Tibial nerve (tissue), 4 donors: ENCODE data around the gene FGGY. TPM values are rescaled to one million over a fixed set of nuclear protein-coding genes. Genes with fewer than 3 reads are reported as not detected.
"Not testable (repeated sequence)": the region's sequence is repeated elsewhere in the genome, so short reads cannot be mapped to it uniquely, and the experiment has no call there.

Experiments used
- DNase-seq, 2 donors: peaks; one replicate each; pipeline ENCODE4 v3.0.0-alpha.2; 2019; ENCODE audit warnings: low spot score in 2 of 2
- H3K27ac ChIP-seq, 4 donors: fragments of 200-600 bp; sonication (generic) in 3 of 4; one replicate each; pipeline ENCODE4 v1.5.1; 2017 to 2019; ENCODE audit warnings: mild to moderate bottlenecking in 1 of 4
- H3K27me3 ChIP-seq, 2 donors: fragments of 200-600 bp; sonication (generic) in 1 of 2; one replicate each; pipeline versions ENCODE4 v1.5.1 to v1.6.0; 2017 to 2019
- H3K36me3 ChIP-seq, 3 donors: fragments of 200-600 bp; sonication (generic); one replicate each; pipeline ENCODE4 v1.5.1; 2018 to 2019
- H3K4me1 ChIP-seq, 4 donors: fragments of 200-600 bp; sonication (generic) in 3 of 4; one replicate each; pipeline ENCODE4 v1.5.1; 2017 to 2019
- H3K4me3 ChIP-seq, 4 donors: fragments of 200-600 bp; sonication (generic) in 3 of 4; one replicate each; pipeline ENCODE4 v1.5.1; 2017 to 2019; ENCODE audit warnings: mild to moderate bottlenecking in 1 of 4, moderate library complexity in 1 of 4
- H3K9me3 ChIP-seq, 4 donors: fragments of 200-600 bp; sonication (generic) in 3 of 4; one replicate each; pipeline ENCODE4 v1.5.1; 2017 to 2019
- EP300 ChIP-seq, 2 donors: sonication (generic); formaldehyde crosslinking; IDR thresholded peaks; one replicate each; pipeline ENCODE4 v1.6.1; 2017; ENCODE audit warnings: antibody characterized with exemption in 2 of 2, mild to moderate bottlenecking in 1 of 2
- POLR2A ChIP-seq, 2 donors: fragments of 450-650 bp; IDR thresholded peaks; one replicate each; pipeline ENCODE4 v1.6.1; 2017; ENCODE audit warnings: antibody characterized with exemption in 2 of 2, mild to moderate bottlenecking in 2 of 2, moderate library complexity in 2 of 2
- WGBS, 2 donors: methylation state at CpG; one replicate each; pipeline ENCODE4 v1.1.5; 2018; 5-methylcytosine and 5-hydroxymethylcytosine counted together
- total RNA-seq, 4 donors: library from RNA; depleted of rRNA; stranded (reverse); fragments of >200 nt; gene quantifications; one replicate each; pipeline ENCODE4 v1.1.0, GENCODE V29; 2016
- TF ChIP-seq, protein P1 (sequence below), 5 experiments: fragments of 200-600 bp in 3 of 5; fragments of 450-650 bp in 2 of 5; sonication (generic) in 3 of 5; IDR thresholded peaks; one replicate each; pipeline ENCODE4 v1.5.1; 2016 to 2019; ENCODE audit warnings: antibody characterized with exemption in 5 of 5, mild to moderate bottlenecking in 3 of 5, moderate library complexity in 2 of 5

FGGY gene
- total RNA-seq, 4 donors from 2014 or later = 27.0 to 40.6 (median 32.9) TPM

DNA sequence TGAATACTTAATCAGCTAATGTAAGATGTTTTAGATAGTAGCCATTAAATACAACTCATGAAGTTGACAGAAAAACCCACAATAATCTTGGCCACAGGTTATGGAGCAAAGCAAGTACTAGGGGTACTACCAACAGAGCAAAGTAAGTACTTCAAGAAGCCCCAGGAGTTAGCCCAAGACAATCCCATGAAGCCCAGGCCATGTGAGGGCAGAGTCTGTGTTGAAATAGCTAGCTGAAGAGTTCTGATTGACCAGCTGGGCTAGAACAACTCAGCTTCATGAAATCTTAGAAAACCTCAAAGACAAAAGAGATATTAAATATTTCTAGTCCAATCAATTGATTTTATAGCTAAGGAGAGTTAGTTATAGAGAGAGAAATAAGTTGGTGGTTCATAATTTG, 304.9 kb downstream of the FGGY start:
- H3K4me1 ChIP-seq = peaks cover 0 to 10% (median 0%) of the 10 kb centered on the region in 4 donors
- H3K9me3 ChIP-seq = no peaks in the 10 kb centered on the region
- no peak overlapping the region for H3K27ac ChIP-seq
- no peak for DNase-seq
- H3K4me3 ChIP-seq = no peak overlapping the region
- H3K36me3 ChIP-seq = no peaks in the 10 kb centered on the region
- TF ChIP-seq, protein P1, sequence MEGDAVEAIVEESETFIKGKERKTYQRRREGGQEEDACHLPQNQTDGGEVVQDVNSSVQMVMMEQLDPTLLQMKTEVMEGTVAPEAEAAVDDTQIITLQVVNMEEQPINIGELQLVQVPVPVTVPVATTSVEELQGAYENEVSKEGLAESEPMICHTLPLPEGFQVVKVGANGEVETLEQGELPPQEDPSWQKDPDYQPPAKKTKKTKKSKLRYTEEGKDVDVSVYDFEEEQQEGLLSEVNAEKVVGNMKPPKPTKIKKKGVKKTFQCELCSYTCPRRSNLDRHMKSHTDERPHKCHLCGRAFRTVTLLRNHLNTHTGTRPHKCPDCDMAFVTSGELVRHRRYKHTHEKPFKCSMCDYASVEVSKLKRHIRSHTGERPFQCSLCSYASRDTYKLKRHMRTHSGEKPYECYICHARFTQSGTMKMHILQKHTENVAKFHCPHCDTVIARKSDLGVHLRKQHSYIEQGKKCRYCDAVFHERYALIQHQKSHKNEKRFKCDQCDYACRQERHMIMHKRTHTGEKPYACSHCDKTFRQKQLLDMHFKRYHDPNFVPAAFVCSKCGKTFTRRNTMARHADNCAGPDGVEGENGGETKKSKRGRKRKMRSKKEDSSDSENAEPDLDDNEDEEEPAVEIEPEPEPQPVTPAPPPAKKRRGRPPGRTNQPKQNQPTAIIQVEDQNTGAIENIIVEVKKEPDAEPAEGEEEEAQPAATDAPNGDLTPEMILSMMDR (IDR thresholded peaks at IDR 0.05) = no peak
- no peak for TF ChIP-seq EP300 (IDR thresholded peaks at IDR 0.05)
- TF ChIP-seq POLR2A (IDR thresholded peaks at IDR 0.05) = no peak
- H3K27me3 ChIP-seq = no peaks in the 10 kb centered on the region

DNA sequence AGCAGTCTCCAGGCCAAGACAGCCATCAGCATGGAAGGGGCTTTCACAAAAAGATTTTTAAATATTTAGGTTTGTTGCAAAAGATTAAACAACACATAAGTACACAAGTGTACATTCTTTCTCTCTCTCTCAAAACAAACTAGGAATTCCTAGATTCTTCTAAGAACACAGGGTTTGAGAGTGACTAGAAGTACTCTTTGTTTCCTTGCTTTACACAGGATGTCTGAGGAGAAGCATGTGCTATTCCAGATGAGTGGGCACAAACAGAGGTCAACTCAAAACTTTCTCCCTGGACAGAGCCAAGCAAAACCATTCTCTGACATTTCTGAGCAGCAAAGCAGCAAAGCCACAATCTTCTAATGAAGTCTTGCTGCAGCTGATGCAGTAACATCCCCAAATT, 307.3 kb downstream of the FGGY start:
- DNase-seq = no peak
- Histone ChIP-seq H3K4me1 (peaks cover 0 to 8% (median 0%) of the 10 kb centered on the region in 4 donors), H3K36me3 (peaks cover 0 to 15% (median 0%) of the 10 kb centered on the region in 3 donors), H3K27me3 (no peaks in the 10 kb centered on the region), H3K9me3 (no peaks in the 10 kb centered on the region), H3K27ac (no peak overlapping the region), H3K4me3 (no peak overlapping the region)
- no peak for TF ChIP-seq POLR2A (IDR thresholded peaks at IDR 0.05)
- TF ChIP-seq, protein P1 (IDR thresholded peaks at IDR 0.05) = no peak
- TF ChIP-seq EP300 (IDR thresholded peaks at IDR 0.05) = no peak

DNA sequence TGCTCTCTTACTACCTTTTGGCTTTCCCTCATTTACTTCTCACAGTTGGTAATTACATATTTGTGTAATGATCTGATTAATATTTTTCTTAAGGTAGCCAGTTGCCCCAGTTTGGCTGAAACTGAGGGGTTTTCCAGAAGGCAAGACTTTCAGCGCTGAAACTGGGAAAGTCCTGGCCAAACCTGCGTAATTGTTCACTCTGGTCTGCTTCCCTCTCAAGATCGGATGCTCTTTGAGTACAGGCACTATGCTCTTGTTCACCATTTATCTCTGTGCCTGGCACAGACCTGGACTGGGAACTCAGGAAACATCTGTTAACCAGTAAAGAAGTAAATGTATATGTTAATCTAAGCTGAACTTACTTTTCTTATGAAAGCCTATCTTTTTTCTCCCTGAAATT, 308.3 kb downstream of the FGGY start:
- WGBS, 2 donors = 89 to 93% methylated on average over 3 of the region's 3 CpGs
- no peak overlapping the region for H3K4me3 ChIP-seq
- peaks cover 0 to 8% (median 0%) of the 10 kb centered on the region in 4 donors for H3K4me1 ChIP-seq
- peaks cover 0 to 23% (median 0%) of the 10 kb centered on the region in 3 donors for H3K36me3 ChIP-seq
- H3K27me3 ChIP-seq = no peaks in the 10 kb centered on the region
- H3K9me3 ChIP-seq = no peaks in the 10 kb centered on the region
- no peak overlapping the region for H3K27ac ChIP-seq
- TF ChIP-seq, protein P1 (IDR thresholded peaks at IDR 0.05) = no peak
- TF ChIP-seq EP300 (IDR thresholded peaks at IDR 0.05) (no peak), POLR2A (IDR thresholded peaks at IDR 0.05) (no peak)
- DNase-seq = no peak

DNA sequence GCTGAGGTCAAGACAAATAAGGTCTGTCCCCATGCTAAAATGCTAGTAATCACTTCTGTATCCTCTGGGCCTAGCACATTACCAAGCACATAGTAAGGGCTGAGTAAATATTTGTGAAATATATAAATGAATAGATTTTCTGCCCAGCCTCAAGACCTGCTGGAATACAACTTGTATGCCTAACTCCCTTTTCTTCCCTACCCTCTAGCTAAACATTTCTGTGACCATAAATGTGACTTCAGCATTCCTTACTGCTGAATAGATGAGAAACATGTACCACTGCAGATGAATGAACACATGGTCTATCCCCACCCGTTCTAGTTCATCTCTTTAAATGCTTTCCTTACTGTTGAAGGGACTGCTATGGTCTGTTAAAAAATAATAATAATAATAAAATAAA, 308.9 kb downstream of the FGGY start:
- no peaks in the 10 kb centered on the region for H3K9me3 ChIP-seq
- 0% methylated on average over 1 of the region's 1 CpG for WGBS, 2 donors
- no peak overlapping the region for H3K4me3 ChIP-seq
- no peaks in the 10 kb centered on the region for H3K27me3 ChIP-seq
- no peak overlapping the region for H3K27ac ChIP-seq
- TF ChIP-seq EP300 (IDR thresholded peaks at IDR 0.05) = no peak
- TF ChIP-seq, protein P1 (IDR thresholded peaks at IDR 0.05) = no peak
- DNase-seq = no peak
- peaks cover 0 to 28% (median 0%) of the 10 kb centered on the region in 3 donors for H3K36me3 ChIP-seq
- H3K4me1 ChIP-seq = peaks cover 0 to 8% (median 0%) of the 10 kb centered on the region in 4 donors

DNA sequence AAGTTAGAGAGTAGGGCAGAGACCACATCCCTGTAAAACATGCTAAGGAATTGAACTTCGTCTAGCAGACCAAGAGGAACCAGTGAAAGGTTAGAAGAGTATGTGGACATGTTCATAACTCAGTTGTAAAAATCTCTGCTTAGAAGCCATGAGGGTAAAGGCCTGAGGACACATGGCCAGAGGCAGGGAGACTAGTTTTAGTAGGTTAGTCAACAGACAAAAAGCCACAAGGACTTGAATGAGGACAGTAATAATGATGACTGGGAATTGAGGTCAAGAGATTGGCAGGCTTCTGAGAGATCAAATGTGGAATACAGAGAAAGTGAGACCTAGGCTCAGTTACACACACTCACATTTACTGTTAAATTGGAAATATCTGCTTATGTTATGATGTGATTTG, 312.4 kb downstream of the FGGY start:
- Histone ChIP-seq H3K27me3 (no peaks in the 10 kb centered on the region), H3K4me3 (no peak overlapping the region), H3K36me3 (peaks cover 0 to 34% (median 0%) of the 10 kb centered on the region in 3 donors), H3K4me1 (peaks cover 0 to 8% (median 0%) of the 10 kb centered on the region in 4 donors), H3K9me3 (no peaks in the 10 kb centered on the region), H3K27ac (no peak overlapping the region)
- no peak for DNase-seq
- WGBS, 2 donors = 92 to 100% methylated on average over 1 of the region's 1 CpG
- no peak for TF ChIP-seq POLR2A (IDR thresholded peaks at IDR 0.05)
- no peak for TF ChIP-seq EP300 (IDR thresholded peaks at IDR 0.05)

DNA sequence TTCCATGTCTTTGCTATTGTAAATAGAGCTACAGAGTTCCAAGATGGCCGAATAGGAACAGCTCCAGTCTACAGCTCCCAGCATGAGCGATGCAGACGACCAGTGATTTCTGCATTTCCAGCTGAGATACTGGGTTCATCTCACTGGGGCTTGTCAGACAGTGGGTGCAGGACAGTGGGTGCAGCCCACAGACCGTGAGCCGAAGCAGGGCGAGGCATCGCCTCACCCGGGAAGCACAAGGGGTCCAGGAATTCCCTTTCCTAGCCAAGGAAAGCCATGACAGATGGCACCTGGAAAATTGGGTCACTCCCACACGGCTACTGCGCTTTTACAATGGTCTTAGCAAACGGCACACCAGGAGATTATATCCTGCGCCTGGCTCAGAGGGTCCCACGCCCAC, 313.6 kb downstream of the FGGY start:
- H3K9me3 ChIP-seq, DNase-seq, H3K4me3 ChIP-seq, H3K27me3 ChIP-seq, H3K27ac ChIP-seq, H3K4me1 ChIP-seq: not testable (repeated sequence)
- 98% methylated on average over 12 to 13 of the region's 13 CpGs for WGBS, 2 donors
- peaks cover 0 to 34% (median 0%) of the 10 kb centered on the region in 3 donors for H3K36me3 ChIP-seq
